ENCODE measurements around the gene MSH2.
"Not testable (repeated sequence)": the region's sequence is repeated elsewhere in the genome, so short reads cannot be mapped to it uniquely, and the experiment has no call there.

DNA sequence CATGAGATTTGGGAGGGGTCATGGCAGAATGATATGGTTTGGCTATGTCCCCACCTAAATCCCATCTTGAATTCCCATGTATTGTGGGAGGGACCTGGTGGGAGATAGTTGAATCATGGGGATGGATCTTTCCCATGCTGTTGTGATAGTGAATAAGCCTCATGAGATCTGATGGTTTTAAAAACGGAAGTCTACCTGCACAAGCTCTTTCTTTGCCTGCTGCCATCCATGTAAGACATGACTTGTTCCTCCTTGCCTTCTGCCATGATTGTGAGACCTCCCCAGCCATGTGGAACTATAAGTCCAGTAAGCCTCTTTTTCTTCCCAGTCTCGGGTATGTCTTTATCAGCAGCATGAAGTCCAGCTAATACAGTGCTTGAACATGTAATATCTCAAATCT is 5.0 kb downstream of the MSH2 start:
- TF ChIP-seq, protein P1, sequence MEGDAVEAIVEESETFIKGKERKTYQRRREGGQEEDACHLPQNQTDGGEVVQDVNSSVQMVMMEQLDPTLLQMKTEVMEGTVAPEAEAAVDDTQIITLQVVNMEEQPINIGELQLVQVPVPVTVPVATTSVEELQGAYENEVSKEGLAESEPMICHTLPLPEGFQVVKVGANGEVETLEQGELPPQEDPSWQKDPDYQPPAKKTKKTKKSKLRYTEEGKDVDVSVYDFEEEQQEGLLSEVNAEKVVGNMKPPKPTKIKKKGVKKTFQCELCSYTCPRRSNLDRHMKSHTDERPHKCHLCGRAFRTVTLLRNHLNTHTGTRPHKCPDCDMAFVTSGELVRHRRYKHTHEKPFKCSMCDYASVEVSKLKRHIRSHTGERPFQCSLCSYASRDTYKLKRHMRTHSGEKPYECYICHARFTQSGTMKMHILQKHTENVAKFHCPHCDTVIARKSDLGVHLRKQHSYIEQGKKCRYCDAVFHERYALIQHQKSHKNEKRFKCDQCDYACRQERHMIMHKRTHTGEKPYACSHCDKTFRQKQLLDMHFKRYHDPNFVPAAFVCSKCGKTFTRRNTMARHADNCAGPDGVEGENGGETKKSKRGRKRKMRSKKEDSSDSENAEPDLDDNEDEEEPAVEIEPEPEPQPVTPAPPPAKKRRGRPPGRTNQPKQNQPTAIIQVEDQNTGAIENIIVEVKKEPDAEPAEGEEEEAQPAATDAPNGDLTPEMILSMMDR (IDR thresholded peaks at IDR 0.05; ENCODE audit: low read length) = not testable (repeated sequence)
- not testable (repeated sequence) for TF ChIP-seq EZH2 (optimal IDR thresholded peaks at IDR 0.05; ENCODE audit: low read depth, low read length)

Data from MM.1S (cell line).